Cardiac muscle cell (in vitro differentiated cells and primary cell): ENCODE data around the gene DAB1. TPM values are rescaled to one million over a fixed set of nuclear protein-coding genes. Genes with fewer than 3 reads are reported as not detected.
A peak's percentile ranks its signal among the peaks of the same experiment; 100 is the strongest.

ENCODE experiments used
- DNase-seq, 2 donors: peaks; one replicate each; pipeline versions ENCODE4 v3.0.0 to v3.0.0-alpha.2; 2010 to 2017; ENCODE audit warnings: low read depth in 1 of 2, low spot score in 1 of 2
- H3K27ac ChIP-seq: fragments of 200-600 bp; sonication (generic); 2 replicates; pipeline ENCODE4 v1.5.1; 2016
- H3K27me3 ChIP-seq: fragments of 200-600 bp; sonication (generic); 2 replicates; pipeline ENCODE4 v1.6.0; 2016; ENCODE audit warnings: control low read depth
- H3K36me3 ChIP-seq: fragments of 200-600 bp; sonication (generic); 2 replicates; pipeline ENCODE4 v1.5.1; 2016; ENCODE audit warnings: control low read depth
- H3K4me1 ChIP-seq: fragments of 200-600 bp; sonication (generic); 2 replicates; pipeline ENCODE4 v1.8.1; 2017; ENCODE audit warnings: low read depth, mild to moderate bottlenecking, mixed run types
- H3K4me3 ChIP-seq: fragments of 200-600 bp; sonication (generic); 2 replicates; pipeline ENCODE4 v1.5.1; 2016; ENCODE audit warnings: mild to moderate bottlenecking
- H3K9me3 ChIP-seq: fragments of 200-600 bp; sonication (generic); 2 replicates; pipeline ENCODE4 v1.5.1; 2017; ENCODE audit warnings: low read depth, mild to moderate bottlenecking, control low read depth
- polyA plus RNA-seq: library from polyadenylated mRNA; unstranded; fragments of >200 nt; fragmentation: Nextera tagmentation; extraction: Ambion mirVana; gene quantifications from 2 replicates; pipeline ENCODE4 v1.2.1, GENCODE V29; 2016
- total RNA-seq: library from RNA; depleted of rRNA; stranded (reverse); fragments of >200 nt; gene quantifications from 2 replicates; pipeline ENCODE4 v1.2.3, GENCODE V29; 2016
- TF ChIP-seq, protein P1 (sequence below): IDR thresholded peaks from 2 replicates; pipeline ENCODE4 v1.5.1; 2012; ENCODE audit warnings: low read depth, mild to moderate bottlenecking, low read length

Gene DAB1
- total and polyA plus RNA-seq, 2 experiments from 2014 or later = 24.1 to 26.6 TPM

DNA sequence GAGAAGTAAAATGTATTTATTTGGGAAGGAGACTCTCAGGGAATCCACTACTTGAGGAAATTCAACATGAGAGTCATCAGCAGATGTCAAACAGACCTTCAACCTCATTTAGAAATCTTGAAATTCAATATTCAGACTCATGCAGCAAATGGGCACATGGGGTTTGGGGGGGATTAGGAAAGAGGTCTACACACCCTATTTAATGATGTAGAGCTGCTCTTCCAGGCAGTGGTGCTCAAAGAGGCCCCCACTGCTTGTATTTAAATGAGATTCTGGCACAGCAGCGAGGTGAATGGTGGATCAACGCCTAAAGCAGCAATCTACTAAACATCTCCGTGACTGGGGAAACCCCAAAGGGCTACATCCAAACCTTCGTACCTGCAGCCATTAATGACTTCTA is 244.9 kb downstream of the DAB1 start:
- H3K9me3 ChIP-seq = no peaks in the 10 kb centered on the region
- no peak for DNase-seq
- no peak overlapping the region for H3K27ac ChIP-seq
- H3K36me3 ChIP-seq = no peaks in the 10 kb centered on the region
- H3K4me3 ChIP-seq = no peak overlapping the region
- TF ChIP-seq, protein P1, sequence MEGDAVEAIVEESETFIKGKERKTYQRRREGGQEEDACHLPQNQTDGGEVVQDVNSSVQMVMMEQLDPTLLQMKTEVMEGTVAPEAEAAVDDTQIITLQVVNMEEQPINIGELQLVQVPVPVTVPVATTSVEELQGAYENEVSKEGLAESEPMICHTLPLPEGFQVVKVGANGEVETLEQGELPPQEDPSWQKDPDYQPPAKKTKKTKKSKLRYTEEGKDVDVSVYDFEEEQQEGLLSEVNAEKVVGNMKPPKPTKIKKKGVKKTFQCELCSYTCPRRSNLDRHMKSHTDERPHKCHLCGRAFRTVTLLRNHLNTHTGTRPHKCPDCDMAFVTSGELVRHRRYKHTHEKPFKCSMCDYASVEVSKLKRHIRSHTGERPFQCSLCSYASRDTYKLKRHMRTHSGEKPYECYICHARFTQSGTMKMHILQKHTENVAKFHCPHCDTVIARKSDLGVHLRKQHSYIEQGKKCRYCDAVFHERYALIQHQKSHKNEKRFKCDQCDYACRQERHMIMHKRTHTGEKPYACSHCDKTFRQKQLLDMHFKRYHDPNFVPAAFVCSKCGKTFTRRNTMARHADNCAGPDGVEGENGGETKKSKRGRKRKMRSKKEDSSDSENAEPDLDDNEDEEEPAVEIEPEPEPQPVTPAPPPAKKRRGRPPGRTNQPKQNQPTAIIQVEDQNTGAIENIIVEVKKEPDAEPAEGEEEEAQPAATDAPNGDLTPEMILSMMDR = no peak
- H3K27me3 ChIP-seq = no peaks in the 10 kb centered on the region
- peaks cover 16% of the 10 kb centered on the region for H3K4me1 ChIP-seq

DNA sequence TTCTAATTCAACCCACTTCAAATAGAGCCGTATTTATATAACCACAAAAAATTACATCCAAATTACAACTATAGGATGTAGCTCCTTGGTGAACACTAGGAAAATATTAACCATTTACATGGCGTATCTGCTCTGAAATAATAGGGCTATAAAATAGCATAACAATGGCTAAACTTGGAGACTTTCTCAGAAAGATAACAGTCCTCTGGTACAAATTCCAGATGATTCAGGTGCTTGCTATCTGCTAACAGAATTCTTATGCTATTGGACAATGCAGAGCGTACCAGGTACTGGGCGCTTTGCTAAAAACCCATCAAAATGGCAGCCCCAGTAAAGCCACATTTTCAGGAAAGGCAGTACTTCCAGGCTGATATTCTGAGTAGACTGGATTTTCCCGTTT is 248.4 kb downstream of the DAB1 start:
- H3K4me1 ChIP-seq = peaks cover 18% of the 10 kb centered on the region
- no peak for DNase-seq
- no peaks in the 10 kb centered on the region for H3K27me3 ChIP-seq
- TF ChIP-seq, protein P1 = no peak
- H3K27ac ChIP-seq = no peak overlapping the region
- H3K4me3 ChIP-seq = no peak overlapping the region
- no peaks in the 10 kb centered on the region for H3K36me3 ChIP-seq
- H3K9me3 ChIP-seq = no peaks in the 10 kb centered on the region

DNA sequence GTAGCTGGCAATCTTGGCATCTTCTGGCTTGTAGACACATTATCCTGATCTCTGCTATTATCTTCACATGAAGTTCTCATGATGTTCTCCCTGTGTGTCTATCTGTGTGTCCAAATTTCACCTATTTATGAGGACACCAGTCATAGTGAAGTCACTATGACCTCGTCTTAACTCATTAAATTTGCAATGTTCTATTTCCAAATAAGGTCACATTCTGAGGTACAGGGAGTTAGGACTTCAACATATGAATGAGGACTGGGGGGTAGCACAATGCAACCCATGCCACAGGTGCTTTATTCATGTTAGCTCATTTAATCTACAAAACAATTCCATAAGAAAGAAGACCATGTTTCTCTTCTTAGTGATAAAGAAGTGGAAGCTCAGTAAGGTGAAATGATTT is 251.8 kb downstream of the DAB1 start:
- Histone ChIP-seq H3K27me3 (no peaks in the 10 kb centered on the region), H3K36me3 (no peaks in the 10 kb centered on the region), H3K4me1 (peaks cover 18% of the 10 kb centered on the region), H3K9me3 (no peaks in the 10 kb centered on the region), H3K27ac (no peak overlapping the region), H3K4me3 (no peak overlapping the region)
- TF ChIP-seq, protein P1 = no peak
- DNase-seq = no peak

GRCh38 chr1:57167997-57168396 is 255.9 kb downstream of the DAB1 start:
- no peak for DNase-seq
- H3K27ac ChIP-seq = no peak overlapping the region
- no peaks in the 10 kb centered on the region for H3K36me3 ChIP-seq
- H3K4me1 ChIP-seq = peaks cover 8% of the 10 kb centered on the region
- TF ChIP-seq, protein P1 = no peak
- H3K9me3 ChIP-seq = no peaks in the 10 kb centered on the region
- H3K27me3 ChIP-seq = no peaks in the 10 kb centered on the region
- no peak overlapping the region for H3K4me3 ChIP-seq

- Histone ChIP-seq H3K4me1 (peaks cover 10% of the 10 kb centered on the region), H3K36me3 (no peaks in the 10 kb centered on the region), H3K27me3 (no peaks in the 10 kb centered on the region), H3K27ac (no peak overlapping the region), H3K4me3 (no peak overlapping the region), H3K9me3 (no peaks in the 10 kb centered on the region)
- TF ChIP-seq, protein P1 = no peak
- DNase-seq = peak in 1 of 2 donors; percentile 1
These were observed 258.3 kb downstream of the DAB1 start for GRCh38 chr1:57165546-57165945.

GRCh38 chr1:57164584-57164983 is 259.3 kb downstream of the DAB1 start:
- Histone ChIP-seq H3K4me1 (peaks cover 10% of the 10 kb centered on the region), H3K36me3 (no peaks in the 10 kb centered on the region), H3K27ac (no peak overlapping the region), H3K9me3 (no peaks in the 10 kb centered on the region), H3K27me3 (no peaks in the 10 kb centered on the region), H3K4me3 (no peak overlapping the region)
- no peak for DNase-seq
- TF ChIP-seq, protein P1 = no peak
